RPMI7951 (cell line): ENCODE results near the gene PRPF6. TPM values are rescaled to one million over a fixed set of nuclear protein-coding genes. Genes with fewer than 3 reads are reported as not detected.
"Not testable (repeated sequence)": the region's sequence is repeated elsewhere in the genome, so short reads cannot be mapped to it uniquely, and the experiment has no call there.

Experiments
- DNase-seq: peaks from one replicate; pipeline ENCODE4 v3.0.0-alpha.2; 2012; ENCODE audit warnings: low read depth
- total RNA-seq: library from RNA; depleted of rRNA; stranded (reverse); fragments of >200 nt; shearing (Covaris generic); gene quantifications from 2 replicates; pipeline ENCODE4 v1.2.3, GENCODE V29; 2014

Gene PRPF6
- total RNA-seq, 1 experiment from 2014 or later: 68.4 TPM

- DNase-seq: no peak
Observed at GRCh38 chr20:63973160-63973479, 7.8 kb upstream of the PRPF6 start.

GRCh38 chr20:63973636-63974401 lies 7.1 kb upstream of the PRPF6 start:
- peak; percentile 86 for DNase-seq

- no peak for DNase-seq
Observed at GRCh38 chr20:63974402-63975200, 6.3 kb upstream of the PRPF6 start.

DNA sequence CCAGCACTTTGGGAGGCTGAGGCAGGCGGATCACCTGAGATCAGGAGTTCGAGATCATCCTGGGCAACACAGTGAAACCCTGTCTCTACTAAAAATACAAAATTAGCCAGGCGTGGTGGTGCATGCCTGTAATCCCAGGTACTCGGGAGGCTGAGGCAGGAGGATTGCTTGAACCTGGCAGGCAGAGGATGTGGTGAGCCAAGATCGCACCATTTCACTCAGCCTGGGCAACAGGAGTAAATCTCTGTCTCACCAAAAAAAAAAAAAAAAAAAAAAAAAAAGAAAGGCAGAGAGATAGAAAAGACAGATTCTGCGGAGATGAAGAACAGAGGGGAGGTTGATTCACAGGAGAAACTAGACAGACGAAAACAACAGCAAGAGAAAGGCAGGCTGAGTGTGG lies 4.4 kb upstream of the PRPF6 start:
- not testable (repeated sequence) for DNase-seq

DNA sequence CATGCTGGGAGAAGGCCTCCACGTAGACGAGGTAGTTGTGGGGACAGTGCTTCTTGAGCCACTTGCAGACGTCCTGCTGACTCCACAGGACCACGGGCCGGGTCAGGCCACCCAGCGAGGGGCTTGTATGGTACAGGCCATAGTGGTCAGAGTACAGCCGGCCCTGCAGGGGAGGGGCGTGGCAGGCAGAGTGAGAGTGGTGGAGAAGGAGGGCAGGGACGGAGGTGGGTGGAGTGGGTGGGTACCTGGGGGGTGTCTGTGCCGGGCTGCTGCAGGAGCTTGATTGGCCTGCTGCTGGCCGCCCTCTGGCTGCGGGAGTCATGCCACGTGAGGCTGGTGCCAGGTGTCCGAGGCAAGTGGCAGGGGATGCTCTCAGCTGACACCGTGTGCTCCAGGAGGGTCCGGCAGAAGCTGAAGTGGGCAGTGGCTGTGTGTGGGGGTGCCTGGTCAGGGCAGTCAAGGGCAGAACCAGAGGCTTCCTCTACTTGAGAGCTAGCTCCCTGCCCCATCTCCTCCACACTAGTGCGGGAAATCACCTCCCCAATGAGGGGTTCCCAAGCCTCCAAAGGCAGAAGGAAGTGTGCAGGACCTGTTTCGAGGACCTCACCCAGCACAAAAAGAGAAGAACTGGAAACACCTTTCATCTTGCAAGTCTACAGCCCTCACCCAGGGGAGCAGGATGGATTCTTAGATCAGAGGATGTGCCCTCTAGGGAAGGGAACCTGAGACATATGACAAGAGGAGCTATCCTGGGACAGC lies 3.8 kb upstream of the PRPF6 start:
- DNase-seq: no peak

GRCh38 chr20:63977739-63978276 lies 3.1 kb upstream of the PRPF6 start:
- DNase-seq: peak; percentile 90

DNA sequence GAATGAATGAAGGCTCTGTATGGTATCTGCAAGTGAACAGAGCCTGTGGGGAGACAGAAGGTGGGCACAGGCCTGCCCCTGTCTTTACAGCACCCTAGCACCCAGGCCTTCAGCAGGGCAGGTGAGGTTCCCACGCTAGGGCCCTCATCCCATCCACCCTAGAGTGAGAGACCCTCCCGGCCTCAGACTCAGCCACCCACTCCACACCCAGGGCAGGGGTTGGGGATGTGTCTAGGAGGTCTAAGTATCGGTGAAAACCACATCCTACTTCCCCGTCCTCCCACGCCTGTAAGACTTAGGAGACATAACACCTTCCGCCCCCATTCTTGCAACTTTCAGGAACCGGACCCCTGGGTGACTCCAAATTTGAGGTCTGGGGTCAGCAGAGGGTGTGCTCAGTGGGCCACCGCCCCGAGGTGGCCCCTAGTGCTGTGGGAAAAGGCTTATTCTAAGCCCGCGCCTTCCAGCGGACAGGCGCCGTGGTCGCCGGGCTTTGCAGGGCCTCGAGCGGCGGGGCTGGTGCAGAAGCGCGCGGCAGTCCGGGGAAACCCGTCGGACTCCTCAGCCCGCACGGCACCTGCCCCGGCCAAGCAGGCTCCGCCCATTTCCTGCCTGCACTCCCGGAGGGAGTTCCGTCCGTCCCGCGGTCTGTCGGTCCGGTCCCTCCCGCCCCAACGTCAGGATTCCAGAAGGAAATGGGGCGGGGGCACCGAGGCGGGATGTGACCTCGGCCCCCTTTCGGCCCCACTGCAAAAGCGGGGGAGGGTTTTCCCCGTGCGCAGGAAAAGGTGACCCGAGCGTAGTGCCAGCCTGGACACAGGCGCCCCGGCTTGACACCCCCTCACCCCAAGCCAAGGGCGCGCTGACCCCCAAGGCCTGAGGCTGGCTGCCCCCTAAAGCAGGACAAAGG lies 2.4 kb upstream of the PRPF6 start:
- peak; percentile 59 for DNase-seq

GRCh38 chr20:63979229-63979556 lies 1.7 kb upstream of the PRPF6 start:
- DNase-seq: no peak

- peak; percentile 49 for DNase-seq
Observed at GRCh38 chr20:63979557-63980316, 1.2 kb upstream of the PRPF6 start, which contains the start of gene SAMD10. SAMD10 (minus strand) TSS chr20:63979642; CDS start chr20:63979467, 175 bp downstream.

DNA sequence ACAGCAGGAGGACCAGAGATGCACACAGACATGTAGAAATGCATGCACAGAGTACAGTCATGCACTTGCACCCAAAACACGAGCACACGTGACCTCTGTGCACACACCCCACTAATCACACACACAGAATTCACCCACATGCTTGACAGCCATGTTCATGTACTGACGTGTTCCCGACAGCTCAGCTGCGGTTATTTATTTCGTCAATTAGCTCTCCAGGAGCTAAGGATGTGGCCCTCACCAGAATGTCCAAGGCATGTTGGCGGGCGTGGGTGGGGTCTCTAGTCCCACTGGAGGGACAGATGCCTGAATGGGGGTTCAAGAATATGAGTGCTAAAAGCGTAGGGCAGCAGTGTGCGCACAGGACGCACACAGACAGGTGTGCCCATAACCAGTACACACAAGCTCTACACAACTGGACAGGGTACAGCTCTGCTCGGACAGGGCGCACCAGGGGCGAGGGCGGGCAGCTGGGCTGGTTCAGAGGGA lies 571 bp upstream of the PRPF6 start:
- no peak for DNase-seq

DNA sequence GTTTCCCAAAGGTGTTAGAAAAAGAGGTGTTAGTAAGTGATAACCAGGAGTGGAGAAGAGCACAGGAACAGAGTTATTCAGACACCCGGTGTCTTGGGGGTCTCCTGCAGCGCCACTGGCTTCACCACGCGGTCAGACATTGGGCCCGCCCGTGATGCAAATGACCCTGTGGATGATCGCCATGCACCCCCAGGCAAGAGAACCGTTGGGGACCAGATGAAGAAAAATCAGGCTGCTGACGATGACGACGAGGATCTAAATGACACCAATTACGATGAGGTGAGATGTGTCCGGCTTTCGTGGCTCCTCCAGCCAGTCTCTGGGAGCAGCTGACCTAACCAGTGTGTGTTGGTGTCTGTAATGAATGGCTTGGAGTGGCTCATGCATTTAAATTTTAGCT lies 2.0 kb downstream of the PRPF6 start:
- no peak for DNase-seq

GRCh38 chr20:64000906-64001305 lies 20.0 kb downstream of the PRPF6 start:
- DNase-seq: no peak

DNA sequence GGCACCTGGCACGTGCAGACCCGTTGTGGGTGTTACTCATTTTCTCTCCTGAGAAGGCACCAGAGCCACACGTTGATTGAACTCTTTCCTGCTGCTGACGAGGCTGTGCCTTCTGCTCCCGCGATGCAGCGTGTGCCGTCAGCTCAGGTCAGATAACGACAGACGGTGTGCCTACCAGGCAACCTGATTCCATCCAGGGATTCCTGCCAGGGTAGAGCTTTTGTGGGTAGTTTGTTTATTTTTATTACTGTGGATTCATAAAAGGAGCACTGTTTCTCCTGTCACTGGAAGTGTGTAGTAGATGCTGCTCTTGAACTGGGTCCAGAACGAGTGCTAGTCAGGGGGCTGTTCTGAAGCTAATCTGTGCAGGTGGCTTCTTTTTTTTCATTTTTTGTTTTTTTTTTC lies 20.7 kb downstream of the PRPF6 start:
- DNase-seq: no peak

GRCh38 chr20:64003960-64004725 lies 23.2 kb downstream of the PRPF6 start:
- DNase-seq: no peak

DNA sequence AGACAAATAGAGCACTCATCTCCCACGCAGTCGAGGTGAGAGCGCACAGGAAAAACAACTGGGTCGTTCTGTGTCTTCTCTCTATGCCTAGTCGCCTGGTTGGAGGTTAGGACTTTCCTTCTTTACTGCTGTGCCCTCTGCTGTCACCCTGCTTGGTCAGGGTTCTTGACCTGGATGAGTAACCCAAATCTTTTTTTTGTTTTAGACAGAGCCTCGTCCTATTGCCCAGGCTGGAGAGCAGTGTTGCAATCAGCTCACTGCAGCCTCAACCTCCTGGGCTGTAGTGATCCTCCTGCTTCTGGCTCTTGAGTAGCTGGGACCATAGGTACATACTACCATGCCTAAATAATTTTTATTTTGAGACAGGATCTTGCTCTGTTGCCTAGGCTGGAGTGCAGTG lies 24.5 kb downstream of the PRPF6 start:
- DNase-seq: no peak

- no peak for DNase-seq
Observed at GRCh38 chr20:64006490-64006889, 25.6 kb downstream of the PRPF6 start.

DNA sequence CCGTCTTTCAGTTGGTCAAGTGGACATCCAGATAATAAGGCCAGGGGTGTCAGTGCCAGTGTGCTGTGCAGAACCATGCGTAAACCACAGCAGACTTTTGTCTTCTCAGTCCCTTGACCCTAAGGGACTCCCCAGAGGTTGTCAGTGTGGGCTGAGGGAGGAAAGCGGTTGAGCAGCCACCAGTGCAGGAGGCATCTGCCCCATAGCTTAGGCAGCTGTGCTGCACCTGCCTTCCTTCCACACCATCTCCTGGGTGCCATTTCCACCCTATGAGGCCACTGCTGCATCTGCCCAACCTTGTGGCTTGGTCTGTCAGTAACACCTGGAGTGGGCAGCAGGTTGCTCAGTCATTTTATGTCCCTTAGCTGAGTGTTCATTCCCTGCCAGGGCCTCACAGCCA lies 26.0 kb downstream of the PRPF6 start:
- DNase-seq: no peak

- DNase-seq: no peak
Observed at GRCh38 chr20:64009811-64010387, 29.0 kb downstream of the PRPF6 start.

- DNase-seq: no peak
Observed at GRCh38 chr20:64010711-64011237, 29.8 kb downstream of the PRPF6 start.
